Measurements from ENCODE around the gene COL6A1. TPM values are rescaled to one million over a fixed set of nuclear protein-coding genes. Genes with fewer than 3 reads are reported as not detected.

Gene COL6A1
- total RNA-seq, 2 experiments from 2014 or later: not detected

- no peaks in the 10 kb centered on the region for H3K4me1 ChIP-seq (ENCODE audit: insufficient read depth, low read length, poor library complexity, severe bottlenecking)
- POLR2A ChIA-PET: no interaction called here
- H3K9me2 ChIP-seq (ENCODE audit: insufficient read depth, low read length): no peaks in the 10 kb centered on the region
- intact Hi-C loops (cut with micrococcal nuclease; ENCODE audit: unreplicated experiment): no loop called here
- no peaks in the 10 kb centered on the region for H3K79me2 ChIP-seq (ENCODE audit: insufficient read depth, low read depth, low read length)
- no peaks in the 10 kb centered on the region for H3K36me3 ChIP-seq (ENCODE audit: insufficient read depth, low read length)
- TF ChIP-seq CTCF (conservative IDR thresholded peaks at IDR 0.05; ENCODE audit: low read length) (no peak), EZH2phosphoT487 (IDR thresholded peaks at IDR 0.05; ENCODE audit: borderline replicate concordance, low read depth, low read length) (no peak)
- no peak for DNase-seq (ENCODE audit: low spot score)
- H3K4me2 ChIP-seq (ENCODE audit: low read length): no peak overlapping the region
- no peak overlapping the region for H2AFZ ChIP-seq (ENCODE audit: low read length)
- H3K4me3 ChIP-seq (ENCODE audit: low read depth, low read length, poor library complexity, severe bottlenecking): no peak overlapping the region
- CTCF ChIA-PET (ENCODE audit: unreplicated experiment): no interaction called here
- no peak overlapping the region for H3K27ac ChIP-seq (ENCODE audit: low read depth, low read length, poor library complexity, severe bottlenecking)
- no TSS peak for BruUV-seq (replicated peaks)
- no peaks in the 10 kb centered on the region for H3K9me3 ChIP-seq (ENCODE audit: low read length)
- no peaks in the 10 kb centered on the region for H4K20me1 ChIP-seq (ENCODE audit: insufficient read depth, low read length)
These were observed 33.8 kb upstream of the COL6A1 start for GRCh38 chr21:45947716-45948255.

GRCh38 chr21:45948576-45949141 is 32.9 kb upstream of the COL6A1 start:
- no peaks in the 10 kb centered on the region for H3K9me3 ChIP-seq (ENCODE audit: low read length)
- ChIA-PET CTCF (ENCODE audit: unreplicated experiment) (no interaction called here), POLR2A (no interaction called here)
- BruUV-seq (replicated peaks): no TSS peak
- H2AFZ ChIP-seq (ENCODE audit: low read length): no peak overlapping the region
- H3K9me2 ChIP-seq (ENCODE audit: insufficient read depth, low read length): no peaks in the 10 kb centered on the region
- no peak for DNase-seq (ENCODE audit: low spot score)
- no peak overlapping the region for H3K27ac ChIP-seq (ENCODE audit: low read depth, low read length, poor library complexity, severe bottlenecking)
- H3K36me3 ChIP-seq (ENCODE audit: insufficient read depth, low read length): no peaks in the 10 kb centered on the region
- H3K4me2 ChIP-seq (ENCODE audit: low read length): no peak overlapping the region
- no peaks in the 10 kb centered on the region for H4K20me1 ChIP-seq (ENCODE audit: insufficient read depth, low read length)
- no peaks in the 10 kb centered on the region for H3K79me2 ChIP-seq (ENCODE audit: insufficient read depth, low read depth, low read length)
- TF ChIP-seq EZH2phosphoT487 (IDR thresholded peaks at IDR 0.05; ENCODE audit: borderline replicate concordance, low read depth, low read length) (no peak), CTCF (conservative IDR thresholded peaks at IDR 0.05; ENCODE audit: low read length) (no peak)
- no peaks in the 10 kb centered on the region for H3K4me1 ChIP-seq (ENCODE audit: insufficient read depth, low read length, poor library complexity, severe bottlenecking)
- H3K4me3 ChIP-seq (ENCODE audit: low read depth, low read length, poor library complexity, severe bottlenecking): no peak overlapping the region
- intact Hi-C loops (cut with micrococcal nuclease; ENCODE audit: unreplicated experiment): no loop called here

- CTCF ChIA-PET (ENCODE audit: unreplicated experiment): no interaction called here
- POLR2A ChIA-PET: no interaction called here
- Histone ChIP-seq H3K4me1 (ENCODE audit: insufficient read depth, low read length, poor library complexity, severe bottlenecking) (no peaks in the 10 kb centered on the region), H3K4me2 (ENCODE audit: low read length) (no peak overlapping the region), H3K36me3 (ENCODE audit: insufficient read depth, low read length) (no peaks in the 10 kb centered on the region), H3K9me3 (ENCODE audit: low read length) (no peaks in the 10 kb centered on the region), H3K79me2 (ENCODE audit: insufficient read depth, low read depth, low read length) (no peaks in the 10 kb centered on the region), H3K9me2 (ENCODE audit: insufficient read depth, low read length) (no peaks in the 10 kb centered on the region), H3K27ac (ENCODE audit: low read depth, low read length, poor library complexity, severe bottlenecking) (no peak overlapping the region), H2AFZ (ENCODE audit: low read length) (no peak overlapping the region), H4K20me1 (ENCODE audit: insufficient read depth, low read length) (no peaks in the 10 kb centered on the region), H3K4me3 (ENCODE audit: low read depth, low read length, poor library complexity, severe bottlenecking) (no peak overlapping the region)
- TF ChIP-seq CTCF (conservative IDR thresholded peaks at IDR 0.05; ENCODE audit: low read length) (no peak), EZH2phosphoT487 (IDR thresholded peaks at IDR 0.05; ENCODE audit: borderline replicate concordance, low read depth, low read length) (no peak)
- intact Hi-C loops (cut with micrococcal nuclease; ENCODE audit: unreplicated experiment): no loop called here
- no peak for DNase-seq (ENCODE audit: low spot score)
- BruUV-seq (replicated peaks): no TSS peak
These were observed 31.4 kb upstream of the COL6A1 start for GRCh38 chr21:45949928-45950739.
